NT2/D1 (cell line): ENCODE results near the gene CA9.

Experiments
- SUZ12 ChIP-seq: IDR thresholded peaks from 2 replicates; pipeline ENCODE4 v1.6.1; 2011; ENCODE audit not compliant: insufficient read length, insufficient read depth; ENCODE audit errors: extremely low read depth
- YY1 ChIP-seq: IDR thresholded peaks from 2 replicates; pipeline ENCODE4 v1.6.1; 2011; ENCODE audit not compliant: insufficient read length, insufficient read depth
- ZNF274 ChIP-seq: IDR thresholded peaks from 2 replicates; pipeline ENCODE4 v1.6.1; 2011; ENCODE audit warnings: mild to moderate bottlenecking, low read depth, low read length

GRCh38 chr9:35686222-35687203 is 12.8 kb downstream of the CA9 start:
- TF ChIP-seq SUZ12 (no peak), ZNF274 (no peak), YY1 (no peak)
